Kidney (tissue), 14 donors: ENCODE results near the gene ANKFY1. TPM values are rescaled to one million over a fixed set of nuclear protein-coding genes. Genes with fewer than 3 reads are reported as not detected.
"Not testable (repeated sequence)": the region's sequence is repeated elsewhere in the genome, so short reads cannot be mapped to it uniquely, and the experiment has no call there.

ENCODE experiments used
- DNase-seq, 5 donors: peaks; one replicate each; pipeline ENCODE4 v3.0.0-alpha.2; 2013 to 2020
- FAIRE-seq: peaks from 2 replicates; lab custom pipeline; 2012; peaks lifted over from hg19 to GRCh38; lab: Jason Lieb, UNC
- H3K27ac ChIP-seq, 2 donors: one replicate each; pipeline ENCODE4 v1.7.0; 2013; ENCODE audit warnings: low read depth in 2 of 2, low read length in 2 of 2, inconsistent platforms in 1 of 2
- H3K27me3 ChIP-seq: one replicate; pipeline ENCODE4 v1.7.1; 2013; ENCODE audit warnings: low read length, inconsistent platforms; ENCODE audit not compliant: control insufficient read depth, insufficient read depth
- H3K36me3 ChIP-seq, 3 donors: one replicate each; pipeline versions ENCODE4 v1.7.0 to v1.7.1; 2013; ENCODE audit warnings: low read length in 3 of 3, control low read depth in 1 of 3, inconsistent platforms in 1 of 3; ENCODE audit not compliant: insufficient read depth in 3 of 3, control insufficient read depth in 2 of 3
- H3K4me1 ChIP-seq, 3 donors: one replicate each; pipeline versions ENCODE4 v1.7.0 to v1.7.1; 2013; ENCODE audit warnings: low read length in 3 of 3, inconsistent platforms in 1 of 3, low read depth in 1 of 3; ENCODE audit not compliant: control insufficient read depth in 2 of 3, insufficient read depth in 2 of 3
- H3K4me3 ChIP-seq, 3 donors: one replicate each; pipeline versions ENCODE4 v1.7.0 to v1.8.1; 2013; ENCODE audit warnings: low read length in 3 of 3, control low read depth in 1 of 3, inconsistent platforms in 1 of 3
- H3K9ac ChIP-seq, 3 donors: one replicate each; pipeline versions ENCODE4 v1.7.0 to v1.7.1; 2013; ENCODE audit warnings: low read length in 3 of 3, control low read depth in 1 of 3, inconsistent platforms in 1 of 3
- H3K9me3 ChIP-seq, 3 donors: one replicate each; pipeline versions ENCODE4 v1.7.0 to v1.7.1; 2013; ENCODE audit warnings: low read length in 3 of 3, control low read depth in 1 of 3, inconsistent platforms in 1 of 3; ENCODE audit not compliant: control insufficient read depth in 2 of 3, insufficient read depth in 1 of 3
- CTCF ChIP-seq: IDR thresholded peaks from 3 replicates; pipeline ENCODE4 v1.5.1; 2012; ENCODE audit warnings: mild to moderate bottlenecking, moderate library complexity, borderline replicate concordance; ENCODE audit not compliant: insufficient read depth; ENCODE audit errors: extremely low read depth
- intact Hi-C: fragments of 100-400 bp; cut with DNase I; formaldehyde crosslinking; loops from one replicate; pipeline ENCODE4 v1.11.1; 2022
- polyA plus RNA-seq: library from polyadenylated mRNA; stranded (reverse); fragments of 350-450 nt; fragmentation: Illumina TruSeq; extraction: RNeasy Lipid Tissue Mini Kit (QIAGEN cat#74804); gene quantifications from one replicate; pipeline ENCODE4 v1.2.3, GENCODE V29; 2014; ENCODE audit warnings: low read depth, low replicate concordance; ENCODE audit not compliant: insufficient read depth
- total RNA-seq: library from RNA; stranded (reverse); fragmentation: NEBNext Ultra II Directional; extraction: Animal tissue kit (Norgen Biotek cat#: 25700); gene quantifications from one replicate; pipeline ENCODE4 v1.2.1, GENCODE V29; 2021
- donor health status: control.
- donor health status: control.
- donor health status: control.
- donor health status: control.
- donor health status: control.
- donor health status: DM: yes; HTN: yes; CAD: no.
- donor health status: Normal renal cell carcinoma (clear cell type).

The ANKFY1 gene
- total and polyA plus RNA-seq, 2 donors from 2014 or later: 10.9 to 61.7 TPM

- TF ChIP-seq CTCF: no peak
- Histone ChIP-seq H3K4me3 (peak overlapping the region in 1 of 3 donors; percentile 10), H3K9me3 (no peaks in the 10 kb centered on the region), H3K4me1 (peaks cover 0 to 41% (median 24%) of the 10 kb centered on the region in 3 donors), H3K27me3 (no peaks in the 10 kb centered on the region), H3K36me3 (peaks cover 0 to 3% (median 0%) of the 10 kb centered on the region in 3 donors), H3K27ac (no peak overlapping the region), H3K9ac (no peak overlapping the region)
- no peak for FAIRE-seq
- DNase-seq: no peak
- intact Hi-C loops: no loop called here
These were observed 123.7 kb downstream of the ANKFY1 start for GRCh38 chr17:4140125-4140524.

DNA sequence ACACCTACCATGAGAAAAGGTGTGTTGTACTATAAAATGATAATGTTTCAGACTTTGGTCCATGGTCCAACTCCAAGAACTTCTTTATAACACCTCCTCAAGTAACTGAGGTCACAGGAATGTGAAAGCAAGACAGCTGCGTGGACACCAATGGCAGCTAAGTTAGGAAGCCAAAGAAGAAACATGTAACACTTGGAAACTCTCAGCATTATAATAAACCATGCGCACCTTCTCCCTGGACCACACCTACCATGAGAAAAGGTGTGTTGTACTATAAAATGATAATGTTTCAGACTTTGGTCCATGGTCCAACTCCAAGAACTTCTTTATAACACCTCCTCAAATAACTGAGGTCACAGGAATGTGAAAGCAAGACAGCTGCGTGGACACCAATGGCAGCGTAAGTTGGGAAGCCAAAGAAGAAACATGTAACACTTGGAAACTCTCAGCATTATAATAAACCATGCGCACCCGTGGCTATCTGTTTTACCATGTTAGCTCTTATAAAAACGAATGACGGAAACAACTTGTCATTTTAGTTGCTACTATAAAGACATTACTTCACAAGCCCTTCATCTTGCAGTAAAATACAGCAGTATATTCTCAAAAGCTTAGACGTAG lies 124.8 kb downstream of the ANKFY1 start:
- peaks cover 0 to 38% (median 31%) of the 10 kb centered on the region in 3 donors for H3K4me1 ChIP-seq
- H3K27ac ChIP-seq, H3K9me3 ChIP-seq, H3K4me3 ChIP-seq, H3K36me3 ChIP-seq, FAIRE-seq, intact Hi-C loops, DNase-seq, H3K27me3 ChIP-seq, H3K9ac ChIP-seq: not testable (repeated sequence)

- Histone ChIP-seq H3K36me3 (peaks cover 0 to 3% (median 0%) of the 10 kb centered on the region in 3 donors), H3K4me1 (peaks cover 0 to 32% (median 28%) of the 10 kb centered on the region in 3 donors), H3K4me3 (no peak overlapping the region), H3K9me3 (no peaks in the 10 kb centered on the region), H3K9ac (no peak overlapping the region), H3K27me3 (no peaks in the 10 kb centered on the region), H3K27ac (no peak overlapping the region)
- DNase-seq: no peak
- intact Hi-C loops: no loop called here
- TF ChIP-seq CTCF: no peak
- FAIRE-seq: no peak
These were observed 127.4 kb downstream of the ANKFY1 start for GRCh38 chr17:4136373-4136772.

GRCh38 chr17:4135489-4135888 lies 128.3 kb downstream of the ANKFY1 start:
- Histone ChIP-seq H3K36me3 (peaks cover 0 to 3% (median 0%) of the 10 kb centered on the region in 3 donors), H3K9me3 (no peaks in the 10 kb centered on the region), H3K4me1 (peaks cover 0 to 29% (median 22%) of the 10 kb centered on the region in 3 donors), H3K4me3 (no peak overlapping the region), H3K9ac (no peak overlapping the region), H3K27me3 (no peaks in the 10 kb centered on the region), H3K27ac (no peak overlapping the region)
- FAIRE-seq: no peak
- intact Hi-C loops: no loop called here
- DNase-seq: no peak
- TF ChIP-seq CTCF: no peak
